ENCODE results near the gene NATD1.

NATD1 gene

DNA sequence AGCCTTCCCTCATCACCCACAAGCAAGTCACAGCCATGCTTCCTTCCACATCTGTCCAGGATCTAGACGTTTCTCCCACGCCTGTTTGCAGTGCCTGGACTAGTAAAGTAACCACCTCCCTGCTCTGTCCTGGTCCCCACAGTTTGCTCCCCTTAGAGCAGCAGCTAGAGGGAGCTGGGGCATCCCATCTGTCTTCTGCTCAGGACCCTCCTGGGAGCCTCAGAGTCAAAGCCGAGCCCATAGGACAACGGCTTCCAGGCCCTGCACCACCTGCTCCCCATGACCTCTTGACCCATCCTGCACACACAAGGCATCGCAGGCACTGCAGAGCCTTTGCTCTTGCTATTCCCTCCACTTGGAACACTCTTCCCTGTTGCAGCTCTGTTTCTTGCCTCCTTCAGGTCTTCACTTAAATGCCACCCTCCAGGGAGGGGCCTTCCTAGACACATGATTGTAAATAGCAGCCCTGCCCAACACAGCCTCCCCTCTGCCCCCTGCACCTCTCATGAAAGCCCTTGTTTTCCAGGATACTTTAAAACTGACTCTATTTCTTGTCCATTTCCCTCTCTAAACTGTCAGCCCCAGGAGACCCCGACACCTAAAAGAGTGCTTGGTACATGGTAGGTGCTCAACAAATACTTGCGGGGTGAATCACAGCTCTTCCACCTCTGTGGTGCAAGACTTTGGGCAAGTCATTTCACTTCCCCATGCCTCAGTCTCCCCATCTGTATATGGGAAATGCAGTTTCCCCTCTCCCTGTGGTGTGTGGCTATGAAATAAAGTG is 3.1 kb downstream of the NATD1 start:
- Histone ChIP-seq H3K27me3 (ENCODE audit: insufficient read depth, low read length) (peaks cover 4% of the 10 kb centered on the region), H3K4me1 (ENCODE audit: insufficient read depth, low read length) (peaks cover 4% of the 10 kb centered on the region; the same call in 1 of the 2 replicates)
- 83% methylated on average over 7 of the region's 7 CpGs for WGBS

DNA sequence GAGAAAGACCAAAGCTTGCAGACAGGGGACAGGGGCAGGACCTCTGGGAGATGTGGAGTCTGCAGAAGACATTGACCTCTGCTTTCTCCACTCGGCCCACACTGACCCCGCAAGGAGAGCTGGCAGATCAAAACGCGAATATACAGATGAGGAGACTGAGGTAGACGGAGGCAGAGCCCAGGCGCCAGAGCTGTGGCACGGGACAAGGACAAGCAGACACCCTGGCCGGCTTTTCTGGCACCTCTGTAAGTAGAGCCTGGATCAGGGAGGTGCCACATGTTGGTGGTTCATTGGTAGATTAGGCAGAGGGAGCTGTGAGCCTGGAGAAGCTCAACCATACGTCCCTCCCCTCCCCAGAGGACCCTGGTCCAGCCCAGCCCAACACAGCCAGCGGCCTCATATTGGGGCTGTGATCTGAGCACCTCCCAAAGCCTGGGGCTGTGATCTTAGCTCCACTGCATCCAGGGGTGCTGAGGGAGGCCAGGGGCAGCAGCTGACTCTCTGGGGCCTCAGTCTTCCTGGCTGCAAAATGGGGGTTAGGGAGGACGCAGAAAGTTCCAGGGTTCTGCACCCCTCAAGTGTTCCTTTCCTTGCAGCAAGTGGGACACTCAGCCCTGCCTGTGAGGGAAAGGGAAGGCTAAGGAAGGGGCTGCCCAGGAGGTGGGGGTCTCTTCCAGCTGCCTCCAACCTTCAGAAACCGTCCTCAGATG is 4.0 kb downstream of the NATD1 start:
- Histone ChIP-seq H3K9me3 (ENCODE audit: insufficient read depth, low read depth, low read length) (no peaks in the 10 kb centered on the region), H3K36me3 (ENCODE audit: insufficient read depth, low read length) (no peaks in the 10 kb centered on the region), H3K4me1 (ENCODE audit: insufficient read depth, low read length) (no peaks in the 10 kb centered on the region), H3K4me3 (ENCODE audit: low read length) (no peak overlapping the region), H3K27ac (ENCODE audit: low read depth, low read length) (no peak overlapping the region), H3K27me3 (ENCODE audit: insufficient read depth, low read length) (peaks cover 4% of the 10 kb centered on the region), H3K9ac (ENCODE audit: low read depth, low read length) (peak overlapping the region; percentile 19; the same call in 1 of the 2 replicates)
- 89% methylated on average over 12 of the region's 12 CpGs for WGBS

More for the DNA sequence above, 3.1 kb downstream of the NATD1 start:
- no peak overlapping the region for H3K4me3 ChIP-seq (ENCODE audit: low read length)
- H3K9ac ChIP-seq (ENCODE audit: low read depth, low read length), result no peak overlapping the region
- no peaks in the 10 kb centered on the region for H3K36me3 ChIP-seq (ENCODE audit: insufficient read depth, low read length)
- H3K27ac ChIP-seq (ENCODE audit: low read depth, low read length), result no peak overlapping the region
- no peaks in the 10 kb centered on the region for H3K9me3 ChIP-seq (ENCODE audit: insufficient read depth, low read depth, low read length)

DNA sequence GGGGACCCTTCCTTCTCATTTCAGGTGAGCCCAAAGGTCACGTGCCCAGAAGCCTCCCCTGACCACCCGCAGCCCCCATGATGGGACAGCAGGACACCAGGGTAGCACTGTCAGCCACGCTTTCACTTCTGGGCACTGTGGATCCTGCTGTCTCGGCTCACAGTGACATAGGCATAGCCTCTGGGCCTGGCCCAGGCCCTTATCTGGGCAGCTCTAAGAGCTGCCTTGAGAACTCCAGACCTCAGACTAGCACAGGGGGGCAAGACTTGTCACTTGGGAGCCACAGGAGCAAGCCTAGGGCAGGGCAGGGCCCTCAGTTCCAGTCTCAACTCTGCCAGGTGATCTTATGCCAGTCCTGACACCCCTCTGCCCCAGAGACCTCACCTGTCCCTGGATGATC is 4.7 kb downstream of the NATD1 start:
- Histone ChIP-seq H3K27ac (ENCODE audit: low read depth, low read length) (no peak overlapping the region), H3K4me3 (ENCODE audit: low read length) (no peak overlapping the region), H3K27me3 (ENCODE audit: insufficient read depth, low read length) (peaks cover 4% of the 10 kb centered on the region), H3K9me3 (ENCODE audit: insufficient read depth, low read depth, low read length) (no peaks in the 10 kb centered on the region), H3K36me3 (ENCODE audit: insufficient read depth, low read length) (no peaks in the 10 kb centered on the region), H3K9ac (ENCODE audit: low read depth, low read length) (no peak overlapping the region), H3K4me1 (ENCODE audit: insufficient read depth, low read length) (no peaks in the 10 kb centered on the region)
- WGBS, result 91% methylated on average over 4 of the region's 4 CpGs

DNA sequence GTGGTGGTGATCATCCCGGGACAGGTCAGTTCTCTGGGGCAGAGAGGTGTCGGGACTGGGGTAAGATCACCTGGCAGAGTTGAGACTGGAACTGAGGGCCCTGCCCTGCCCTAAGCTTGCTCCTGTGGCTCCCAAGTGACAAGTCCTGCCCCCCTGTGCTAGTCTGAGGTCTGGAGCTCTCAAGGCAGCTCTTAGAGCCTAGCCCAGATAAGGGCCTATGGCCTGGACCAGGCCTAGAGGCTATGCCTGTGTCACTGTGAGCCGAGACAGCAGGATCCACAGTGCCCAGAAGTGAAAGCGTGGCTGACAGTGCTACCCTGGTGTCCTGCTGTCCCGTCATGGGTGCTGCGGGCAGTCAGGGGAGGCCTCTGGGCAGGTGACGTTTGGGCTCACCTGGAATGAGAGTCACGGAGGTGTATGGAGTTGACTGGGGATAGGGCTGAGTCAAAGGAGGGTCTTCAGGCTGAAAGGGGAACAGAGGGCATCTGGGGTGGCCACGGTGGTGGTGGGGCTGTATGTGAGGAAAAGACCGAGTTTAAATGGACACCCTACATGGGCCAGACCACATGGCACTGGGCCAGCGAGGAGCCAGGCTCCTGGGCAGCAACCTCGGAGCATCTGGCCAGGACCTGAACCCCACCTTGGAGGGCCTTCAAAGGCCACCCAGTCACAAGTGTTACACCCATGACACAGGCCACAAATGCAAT is 5.5 kb downstream of the NATD1 start:
- Histone ChIP-seq H3K36me3 (ENCODE audit: insufficient read depth, low read length) (no peaks in the 10 kb centered on the region), H3K4me3 (ENCODE audit: low read length) (no peak overlapping the region), H3K27me3 (ENCODE audit: insufficient read depth, low read length) (peaks cover 4% of the 10 kb centered on the region), H3K4me1 (ENCODE audit: insufficient read depth, low read length) (no peaks in the 10 kb centered on the region), H3K27ac (ENCODE audit: low read depth, low read length) (no peak overlapping the region), H3K9ac (ENCODE audit: low read depth, low read length) (no peak overlapping the region), H3K9me3 (ENCODE audit: insufficient read depth, low read depth, low read length) (no peaks in the 10 kb centered on the region)
- 95% methylated on average over 12 of the region's 12 CpGs for WGBS

DNA sequence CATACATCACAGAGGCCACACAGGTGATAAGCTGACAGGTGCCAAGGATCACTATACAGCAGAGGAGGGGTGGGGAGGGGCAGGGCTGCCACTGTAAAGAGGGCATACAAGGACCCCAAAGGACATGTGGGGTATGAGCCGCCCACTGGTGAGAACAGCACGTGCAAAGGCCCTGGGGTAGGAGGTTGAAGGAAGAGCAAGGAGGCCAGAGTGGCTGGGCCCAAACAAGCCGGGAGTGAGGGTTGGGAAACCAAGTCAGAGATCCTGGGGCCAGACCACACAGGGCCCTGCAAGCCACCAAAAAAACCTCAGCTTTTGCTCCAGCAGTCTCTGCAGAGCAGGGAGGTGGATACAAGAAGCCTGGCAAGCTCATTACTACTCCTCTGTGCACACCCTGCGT is 6.5 kb downstream of the NATD1 start:
- no peak overlapping the region for H3K4me3 ChIP-seq (ENCODE audit: low read length)
- H3K27me3 ChIP-seq (ENCODE audit: insufficient read depth, low read length), result no peaks in the 10 kb centered on the region
- no peaks in the 10 kb centered on the region for H3K9me3 ChIP-seq (ENCODE audit: insufficient read depth, low read depth, low read length)
- 0 out of 2 replicates have a peak, but pooled peaks cover 6% of the 10 kb centered on the region for H3K4me1 ChIP-seq (ENCODE audit: insufficient read depth, low read length)
- no peak overlapping the region for H3K27ac ChIP-seq (ENCODE audit: low read depth, low read length)
- H3K36me3 ChIP-seq (ENCODE audit: insufficient read depth, low read length), result no peaks in the 10 kb centered on the region
- 86% methylated on average over 4 of the region's 4 CpGs for WGBS
- H3K9ac ChIP-seq (ENCODE audit: low read depth, low read length), result no peak overlapping the region

DNA sequence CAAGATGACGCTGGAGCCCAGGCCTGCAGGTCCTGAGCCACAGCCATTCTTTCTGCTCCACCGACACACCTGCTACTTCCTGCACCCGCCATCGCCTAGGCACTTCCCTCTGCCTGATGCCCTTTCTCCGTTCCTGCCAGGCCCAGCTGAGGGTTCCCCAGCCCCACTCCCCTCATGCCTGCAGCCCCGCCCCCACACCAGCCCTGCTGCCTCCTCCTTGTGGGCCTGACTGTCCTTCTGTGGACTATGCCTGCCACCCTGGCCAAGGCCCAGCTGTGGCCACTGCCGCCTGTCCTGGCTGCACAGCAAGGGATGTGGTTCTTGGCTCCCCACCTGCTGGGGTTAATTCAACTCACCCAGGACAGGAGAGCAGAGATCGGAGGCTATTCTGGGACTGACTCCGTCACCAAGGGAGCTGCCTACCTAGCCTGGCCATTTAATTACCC is 7.5 kb downstream of the NATD1 start:
- Histone ChIP-seq H3K4me1 (ENCODE audit: insufficient read depth, low read length) (peaks cover 7% of the 10 kb centered on the region; the same call in 1 of the 2 replicates), H3K27ac (ENCODE audit: low read depth, low read length) (no peak overlapping the region), H3K9ac (ENCODE audit: low read depth, low read length) (no peak overlapping the region), H3K27me3 (ENCODE audit: insufficient read depth, low read length) (no peaks in the 10 kb centered on the region), H3K4me3 (ENCODE audit: low read length) (no peak overlapping the region), H3K9me3 (ENCODE audit: insufficient read depth, low read depth, low read length) (no peaks in the 10 kb centered on the region), H3K36me3 (ENCODE audit: insufficient read depth, low read length) (no peaks in the 10 kb centered on the region)
- WGBS, result 78% methylated on average over 9 of the region's 9 CpGs

DNA sequence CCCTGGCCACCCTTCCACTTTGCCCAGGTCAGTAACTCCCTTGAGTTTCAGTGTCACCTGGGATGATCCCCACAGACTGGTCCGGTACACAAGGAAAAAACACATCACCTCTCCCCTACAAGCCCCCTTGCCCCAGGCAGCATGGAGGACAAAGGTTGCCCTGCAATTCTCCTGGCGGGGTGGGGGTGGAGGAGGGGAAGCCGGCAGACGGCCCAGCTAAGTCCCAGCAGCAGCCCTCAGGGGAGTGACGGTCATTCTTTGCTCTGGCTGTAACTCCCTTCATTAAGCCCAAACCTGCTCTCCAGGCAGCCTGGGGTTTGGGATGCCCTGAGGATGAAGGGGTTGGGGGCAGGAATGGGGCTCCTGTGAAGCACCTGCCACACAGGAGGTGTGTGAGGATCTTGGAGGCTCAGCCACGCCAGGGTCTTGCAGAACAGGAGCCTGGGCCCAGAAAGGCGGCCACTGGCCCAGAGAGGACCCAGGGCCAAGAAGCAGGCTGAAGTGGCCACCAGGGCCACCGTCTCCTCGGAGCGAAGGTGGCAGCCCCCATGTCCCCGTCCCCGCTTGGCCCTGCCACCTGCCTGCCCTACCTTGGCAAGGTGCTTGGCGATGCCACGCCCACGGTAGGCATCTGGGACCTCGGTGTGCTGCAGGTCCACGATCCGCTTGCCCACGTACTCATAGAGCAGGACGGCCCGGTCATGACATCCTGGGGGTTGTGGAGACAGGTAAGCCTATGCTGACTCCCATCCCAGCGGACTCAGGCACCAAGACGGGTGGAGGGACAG is 9.5 kb downstream of the NATD1 start:
- Histone ChIP-seq H3K9me3 (ENCODE audit: insufficient read depth, low read depth, low read length) (no peaks in the 10 kb centered on the region), H3K27ac (ENCODE audit: low read depth, low read length) (no peak overlapping the region), H3K36me3 (ENCODE audit: insufficient read depth, low read length) (no peaks in the 10 kb centered on the region), H3K4me1 (ENCODE audit: insufficient read depth, low read length) (peaks cover 17% of the 10 kb centered on the region), H3K4me3 (ENCODE audit: low read length) (no peak overlapping the region), H3K27me3 (ENCODE audit: insufficient read depth, low read length) (no peaks in the 10 kb centered on the region), H3K9ac (ENCODE audit: low read depth, low read length) (peak overlapping the region; percentile 23; the same call in 1 of the 2 replicates)
- WGBS, result 83% methylated on average over 23 of the region's 23 CpGs

DNA sequence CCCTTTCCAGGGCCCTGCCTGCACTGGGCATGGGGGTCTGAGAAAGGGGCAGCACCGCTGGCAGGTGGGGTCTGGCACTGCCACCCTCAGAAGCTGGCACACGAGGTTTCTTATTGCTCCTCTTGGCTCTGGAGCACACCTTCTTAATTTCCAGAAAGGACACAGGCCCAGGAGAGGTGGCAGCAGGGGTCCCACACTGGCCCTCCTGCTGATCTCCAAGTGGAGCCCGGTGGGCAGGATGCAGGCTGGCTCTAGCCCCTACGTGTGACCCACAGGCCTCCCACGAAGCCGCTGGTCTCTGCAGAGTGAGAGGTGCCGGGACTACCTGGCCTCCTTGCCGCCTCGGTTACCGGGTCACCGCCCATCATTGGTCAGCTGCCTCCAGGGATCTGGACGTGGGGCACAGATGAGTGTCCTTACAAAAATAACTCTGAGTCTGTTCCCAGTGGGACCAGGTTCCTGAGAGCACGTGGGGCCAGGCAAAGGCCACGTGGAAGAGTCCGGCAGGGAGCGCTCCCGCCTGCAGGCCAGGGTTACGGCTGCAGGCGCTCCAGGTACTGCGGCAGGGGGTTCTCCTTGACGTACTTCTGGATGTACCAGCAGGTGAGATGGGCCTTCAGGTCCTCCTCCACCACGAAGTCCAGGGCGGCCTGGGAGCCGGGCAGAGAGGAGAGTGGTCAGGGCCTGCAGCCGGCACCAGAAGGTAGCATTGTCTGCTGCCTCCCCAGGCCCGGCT is 10.3 kb downstream of the NATD1 start:
- peak overlapping the region; percentile 23; the same call in 1 of the 2 replicates for H3K9ac ChIP-seq (ENCODE audit: low read depth, low read length)
- H3K4me1 ChIP-seq (ENCODE audit: insufficient read depth, low read length), result peaks cover 17% of the 10 kb centered on the region
- H3K27ac ChIP-seq (ENCODE audit: low read depth, low read length), result no peak overlapping the region
- no peaks in the 10 kb centered on the region for H3K27me3 ChIP-seq (ENCODE audit: insufficient read depth, low read length)
- H3K4me3 ChIP-seq (ENCODE audit: low read length), result no peak overlapping the region
- no peaks in the 10 kb centered on the region for H3K36me3 ChIP-seq (ENCODE audit: insufficient read depth, low read length)
- no peaks in the 10 kb centered on the region for H3K9me3 ChIP-seq (ENCODE audit: insufficient read depth, low read depth, low read length)
- WGBS, result 91% methylated on average over 26 of the region's 26 CpGs

DNA sequence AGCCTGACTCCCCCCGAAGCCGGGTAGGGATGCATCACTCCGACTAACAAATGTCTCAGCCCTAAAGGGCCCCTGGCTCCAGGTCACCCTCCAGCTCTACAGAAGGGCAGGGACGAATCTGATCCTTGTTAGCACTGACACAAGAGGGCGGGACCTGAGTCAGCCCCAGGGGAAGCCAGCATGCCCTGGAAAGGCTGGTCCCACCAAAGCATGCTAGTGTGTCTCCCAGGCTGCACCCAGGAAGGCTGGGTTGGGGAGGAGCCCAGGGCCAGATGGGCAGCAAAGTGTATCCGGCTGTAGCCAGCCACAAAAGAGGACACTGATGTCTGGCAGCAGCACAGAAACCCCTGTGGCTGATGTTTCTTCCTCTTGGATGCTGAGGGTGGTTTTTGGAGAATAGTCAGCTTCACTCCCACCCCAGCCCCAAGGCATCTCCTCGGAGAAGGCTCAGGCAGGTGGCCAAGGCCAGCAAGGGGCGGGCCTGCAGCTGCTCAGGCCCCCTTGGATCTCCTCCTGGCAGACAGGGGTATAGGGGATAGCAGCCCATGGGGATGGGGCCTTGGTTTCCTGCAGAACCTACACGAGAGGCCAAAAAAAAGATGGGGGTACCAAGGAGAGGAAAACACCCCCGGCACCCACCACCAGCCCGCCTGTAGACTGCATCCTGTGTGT is 11.0 kb downstream of the NATD1 start:
- Histone ChIP-seq H3K27ac (ENCODE audit: low read depth, low read length) (no peak overlapping the region), H3K9me3 (ENCODE audit: insufficient read depth, low read depth, low read length) (no peaks in the 10 kb centered on the region)
- WGBS, result 82% methylated on average over 11 of the region's 11 CpGs

DNA sequence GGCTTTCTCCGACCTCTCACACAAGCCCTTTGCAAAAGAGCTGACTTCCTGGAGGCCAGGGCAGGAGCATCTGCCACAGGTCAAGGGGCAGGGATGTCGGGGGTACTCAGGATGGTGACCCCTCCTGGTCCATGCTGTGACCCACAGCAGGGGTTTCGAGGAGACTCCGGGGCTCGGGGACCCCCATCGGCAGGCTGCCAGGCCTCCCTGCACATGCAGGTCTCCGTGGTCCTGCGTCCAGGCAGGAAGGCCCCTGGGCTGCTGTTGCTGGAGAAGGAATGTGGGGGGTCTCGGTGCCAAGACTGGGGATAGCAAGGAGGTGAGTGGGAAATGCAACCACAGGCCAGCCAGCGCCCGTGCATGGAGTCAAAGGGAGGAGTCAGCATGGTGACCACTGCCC is 11.6 kb downstream of the NATD1 start:
- no peaks in the 10 kb centered on the region for H3K36me3 ChIP-seq (ENCODE audit: insufficient read depth, low read length)
- peaks cover 17% of the 10 kb centered on the region for H3K4me1 ChIP-seq (ENCODE audit: insufficient read depth, low read length)
- no peak overlapping the region for H3K4me3 ChIP-seq (ENCODE audit: low read length)
- H3K27me3 ChIP-seq (ENCODE audit: insufficient read depth, low read length), result no peaks in the 10 kb centered on the region
- no peaks in the 10 kb centered on the region for H3K9me3 ChIP-seq (ENCODE audit: insufficient read depth, low read depth, low read length)
- 90% methylated on average over 11 of the region's 11 CpGs for WGBS
- no peak overlapping the region for H3K9ac ChIP-seq (ENCODE audit: low read depth, low read length)
- no peak overlapping the region for H3K27ac ChIP-seq (ENCODE audit: low read depth, low read length)

More for the DNA sequence above, 11.0 kb downstream of the NATD1 start:
- no peak overlapping the region for H3K9ac ChIP-seq (ENCODE audit: low read depth, low read length)
- peaks cover 17% of the 10 kb centered on the region for H3K4me1 ChIP-seq (ENCODE audit: insufficient read depth, low read length)
- no peak overlapping the region for H3K4me3 ChIP-seq (ENCODE audit: low read length)
- H3K27me3 ChIP-seq (ENCODE audit: insufficient read depth, low read length), result no peaks in the 10 kb centered on the region
- no peaks in the 10 kb centered on the region for H3K36me3 ChIP-seq (ENCODE audit: insufficient read depth, low read length)
